IMR-90 (cell line): ENCODE measurements around the gene KCTD20.

Source experiments
- BHLHE40 ChIP-seq: fragments of 150-350 bp; IDR thresholded peaks from 2 replicates; pipeline ENCODE4 v1.6.1; 2016; ENCODE audit warnings: mild to moderate bottlenecking, low read depth, low read length
- CEBPB ChIP-seq: IDR thresholded peaks from 2 replicates; pipeline ENCODE4 v1.6.1; 2012; ENCODE audit warnings: low read depth, low read length, improper control_type of control experiment
- CTCF ChIP-seq: conservative IDR thresholded peaks from 2 replicates; pipeline ENCODE4 v1.5.1; 2012; ENCODE audit warnings: mild to moderate bottlenecking, low read depth, low read length, improper control_type of control experiment
- ELK1 ChIP-seq: fragments of 150-350 bp; IDR thresholded peaks from 2 replicates; pipeline ENCODE4 v1.6.1; 2016; ENCODE audit warnings: low read depth, mild to moderate bottlenecking, low read length, moderate library complexity, borderline replicate concordance
- FOS ChIP-seq: fragments of 150-350 bp; IDR thresholded peaks from 2 replicates; pipeline ENCODE4 v1.6.1; 2016; ENCODE audit warnings: low read depth, low read length
- MAFK ChIP-seq: IDR thresholded peaks from 2 replicates; pipeline ENCODE4 v1.6.1; 2012; ENCODE audit warnings: low read depth, low read length, improper control_type of control experiment
- MAZ ChIP-seq: IDR thresholded peaks from 2 replicates; pipeline ENCODE4 v1.6.1; 2012; ENCODE audit warnings: low read depth, mild to moderate bottlenecking, low read length, improper control_type of control experiment, moderate library complexity, borderline replicate concordance
- MXI1 ChIP-seq: IDR thresholded peaks from 2 replicates; pipeline ENCODE4 v1.6.1; 2012; ENCODE audit warnings: low read depth, mild to moderate bottlenecking, low read length, moderate library complexity, borderline replicate concordance
- POLR2A ChIP-seq: IDR thresholded peaks from 2 replicates; pipeline ENCODE4 v1.6.1; 2012; ENCODE audit warnings: mild to moderate bottlenecking, low read depth, low read length
- RCOR1 ChIP-seq: IDR thresholded peaks from 2 replicates; pipeline ENCODE4 v1.6.1; 2012; ENCODE audit warnings: mild to moderate bottlenecking, low read length, improper control_type of control experiment; ENCODE audit not compliant: insufficient replicate concordance
- RFX5 ChIP-seq: IDR thresholded peaks from 2 replicates; pipeline ENCODE4 v1.8.0; 2012; ENCODE audit warnings: low read depth, mild to moderate bottlenecking, low read length, moderate library complexity
- SMC3 ChIP-seq: fragments of 150-350 bp; IDR thresholded peaks from 2 replicates; pipeline ENCODE4 v1.6.1; 2016; ENCODE audit warnings: low read depth, mild to moderate bottlenecking, antibody characterized with exemption, low read length, moderate library complexity
- USF2 ChIP-seq: fragments of 150-350 bp; IDR thresholded peaks from 2 replicates; pipeline ENCODE4 v1.6.1; 2017; ENCODE audit warnings: mild to moderate bottlenecking, antibody characterized with exemption, low read length, low read depth

GRCh38 chr6:36479256-36479655, 36.5 kb downstream of the KCTD20 start:
- no peak for TF ChIP-seq CTCF
- TF ChIP-seq MXI1: no peak
- no peak for TF ChIP-seq POLR2A
- no peak for TF ChIP-seq BHLHE40
- no peak for TF ChIP-seq CEBPB
- TF ChIP-seq RFX5: no peak
- no peak for TF ChIP-seq USF2
- TF ChIP-seq MAFK: no peak
- no peak for TF ChIP-seq SMC3
- no peak for TF ChIP-seq ELK1
- TF ChIP-seq MAZ: no peak
- no peak for TF ChIP-seq FOS
- no peak for TF ChIP-seq RCOR1
